NCI-H1694 treated with DMSO at 0.1 percent for 48 hours (cell line): Measurements from ENCODE around the gene DIP2B.
A peak's percentile ranks its signal among the peaks of the same experiment; 100 is the strongest.
"Not testable (repeated sequence)": the region's sequence is repeated elsewhere in the genome, so short reads cannot be mapped to it uniquely, and the experiment has no call there.

Source experiments
- DNase-seq: peaks from one replicate; lab custom pipeline; 2025; lab: John Stamatoyannopoulos, UW

DIP2B gene, protein sequence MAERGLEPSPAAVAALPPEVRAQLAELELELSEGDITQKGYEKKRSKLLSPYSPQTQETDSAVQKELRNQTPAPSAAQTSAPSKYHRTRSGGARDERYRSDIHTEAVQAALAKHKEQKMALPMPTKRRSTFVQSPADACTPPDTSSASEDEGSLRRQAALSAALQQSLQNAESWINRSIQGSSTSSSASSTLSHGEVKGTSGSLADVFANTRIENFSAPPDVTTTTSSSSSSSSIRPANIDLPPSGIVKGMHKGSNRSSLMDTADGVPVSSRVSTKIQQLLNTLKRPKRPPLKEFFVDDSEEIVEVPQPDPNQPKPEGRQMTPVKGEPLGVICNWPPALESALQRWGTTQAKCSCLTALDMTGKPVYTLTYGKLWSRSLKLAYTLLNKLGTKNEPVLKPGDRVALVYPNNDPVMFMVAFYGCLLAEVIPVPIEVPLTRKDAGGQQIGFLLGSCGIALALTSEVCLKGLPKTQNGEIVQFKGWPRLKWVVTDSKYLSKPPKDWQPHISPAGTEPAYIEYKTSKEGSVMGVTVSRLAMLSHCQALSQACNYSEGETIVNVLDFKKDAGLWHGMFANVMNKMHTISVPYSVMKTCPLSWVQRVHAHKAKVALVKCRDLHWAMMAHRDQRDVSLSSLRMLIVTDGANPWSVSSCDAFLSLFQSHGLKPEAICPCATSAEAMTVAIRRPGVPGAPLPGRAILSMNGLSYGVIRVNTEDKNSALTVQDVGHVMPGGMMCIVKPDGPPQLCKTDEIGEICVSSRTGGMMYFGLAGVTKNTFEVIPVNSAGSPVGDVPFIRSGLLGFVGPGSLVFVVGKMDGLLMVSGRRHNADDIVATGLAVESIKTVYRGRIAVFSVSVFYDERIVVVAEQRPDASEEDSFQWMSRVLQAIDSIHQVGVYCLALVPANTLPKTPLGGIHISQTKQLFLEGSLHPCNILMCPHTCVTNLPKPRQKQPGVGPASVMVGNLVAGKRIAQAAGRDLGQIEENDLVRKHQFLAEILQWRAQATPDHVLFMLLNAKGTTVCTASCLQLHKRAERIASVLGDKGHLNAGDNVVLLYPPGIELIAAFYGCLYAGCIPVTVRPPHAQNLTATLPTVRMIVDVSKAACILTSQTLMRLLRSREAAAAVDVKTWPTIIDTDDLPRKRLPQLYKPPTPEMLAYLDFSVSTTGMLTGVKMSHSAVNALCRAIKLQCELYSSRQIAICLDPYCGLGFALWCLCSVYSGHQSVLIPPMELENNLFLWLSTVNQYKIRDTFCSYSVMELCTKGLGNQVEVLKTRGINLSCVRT (N-terminal part only)

GRCh38 chr12:50504798-50505674, at the start of gene DIP2B:
TSS of gene DIP2B (plus strand) at chr12:50504985. CDS start at chr12:50505141, 156 bp downstream.
- DNase-seq: peak; percentile 75

- no peak for DNase-seq
These were observed 46.2 kb upstream of the DIP2B start for GRCh38 chr12:50458606-50459005.

DNA sequence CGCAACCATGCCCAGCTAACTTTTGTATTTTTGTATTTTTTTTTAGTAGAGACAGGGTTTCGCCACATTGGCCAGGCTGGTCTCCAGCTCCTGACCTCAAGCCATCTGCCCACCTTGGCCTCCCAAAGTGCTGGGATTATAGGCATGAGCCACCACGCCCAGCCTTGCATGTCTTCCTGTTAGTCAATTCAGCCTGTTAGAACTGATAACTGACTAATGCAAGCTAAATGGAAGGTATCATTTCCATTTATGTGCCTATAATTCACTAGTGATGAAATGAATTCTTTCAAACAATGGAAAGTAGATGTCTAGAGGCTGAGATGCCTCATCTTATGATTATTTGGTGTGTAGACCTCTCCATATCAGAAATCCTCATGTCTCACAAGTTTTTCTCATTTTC, 37.3 kb upstream of the DIP2B start:
- no peak for DNase-seq

GRCh38 chr12:50477241-50477832, 27.4 kb upstream of the DIP2B start:
- DNase-seq: no peak

GRCh38 chr12:50482571-50482970, 22.2 kb upstream of the DIP2B start:
- DNase-seq: no peak

- DNase-seq: no peak
These were observed 21.3 kb upstream of the DIP2B start for GRCh38 chr12:50483488-50483887.

DNA sequence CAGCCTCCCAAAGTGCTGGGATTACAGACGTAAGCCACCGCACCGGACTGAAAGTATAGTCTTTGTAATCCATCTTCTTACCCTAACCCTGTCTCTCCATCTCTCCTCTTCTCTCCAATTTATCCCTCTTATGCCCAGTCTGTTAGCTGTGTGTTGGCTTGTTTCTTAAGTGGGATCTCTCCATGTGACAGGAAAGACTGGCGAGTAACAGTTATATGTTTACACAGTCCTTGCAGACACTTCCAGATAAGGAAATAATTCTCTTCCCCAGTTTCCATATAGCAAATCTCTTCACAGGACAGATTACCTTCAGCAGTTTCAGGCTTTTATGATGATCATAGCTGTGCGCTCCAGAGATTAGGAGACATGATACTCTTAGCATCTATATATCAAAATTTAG, 16.0 kb upstream of the DIP2B start:
- no peak for DNase-seq

DNA sequence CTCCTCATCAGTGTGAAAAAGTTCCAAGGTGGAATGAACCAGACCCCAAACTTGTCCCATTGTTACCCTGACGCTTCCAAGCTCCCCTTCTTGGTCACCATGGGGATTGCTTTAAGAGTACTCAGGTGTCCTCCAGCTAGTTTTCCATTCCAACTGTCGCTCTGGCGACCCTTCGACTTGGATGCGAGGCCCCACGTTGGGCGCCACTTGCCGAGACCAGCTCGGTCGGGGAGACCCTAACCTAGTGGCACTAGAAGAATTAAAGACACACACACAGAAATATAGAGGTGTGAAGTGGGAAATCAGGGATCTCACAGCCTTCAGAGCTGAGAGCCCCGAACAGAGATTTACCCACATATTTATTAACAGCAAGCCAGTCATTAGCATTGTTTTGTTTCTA, 6.7 kb upstream of the DIP2B start:
- not testable (repeated sequence) for DNase-seq

GRCh38 chr12:50505675-50506530, 1.1 kb downstream of the DIP2B start:
- no peak for DNase-seq

GRCh38 chr12:50506753-50507473, 2.1 kb downstream of the DIP2B start:
- no peak for DNase-seq

GRCh38 chr12:50507474-50507838, 2.7 kb downstream of the DIP2B start:
- no peak for DNase-seq

GRCh38 chr12:50507930-50508329, 3.1 kb downstream of the DIP2B start:
- no peak for DNase-seq

DNA sequence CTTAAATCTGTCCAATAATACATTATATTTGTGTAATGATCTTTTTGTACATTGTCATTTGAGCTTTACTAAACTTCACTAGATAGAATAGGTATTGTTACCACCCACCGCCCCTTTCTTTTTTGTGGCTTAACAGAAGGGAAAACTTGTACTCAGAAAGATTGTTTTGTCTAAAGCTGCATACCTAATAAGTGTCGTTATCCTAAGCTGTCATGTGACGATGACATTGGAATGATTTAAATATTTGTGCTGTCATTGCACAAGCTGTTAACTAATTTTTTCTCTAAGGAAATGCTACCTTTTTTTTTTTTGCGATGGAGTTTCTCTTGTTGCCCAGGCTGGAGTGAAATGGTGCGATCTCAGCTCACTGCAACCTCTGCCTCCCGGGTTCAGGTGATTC, 3.6 kb downstream of the DIP2B start:
- DNase-seq: no peak

- no peak for DNase-seq
These were observed 4.3 kb downstream of the DIP2B start for GRCh38 chr12:50508970-50509663.

- DNase-seq: no peak
These were observed 9.9 kb downstream of the DIP2B start for GRCh38 chr12:50514526-50515276.

DNA sequence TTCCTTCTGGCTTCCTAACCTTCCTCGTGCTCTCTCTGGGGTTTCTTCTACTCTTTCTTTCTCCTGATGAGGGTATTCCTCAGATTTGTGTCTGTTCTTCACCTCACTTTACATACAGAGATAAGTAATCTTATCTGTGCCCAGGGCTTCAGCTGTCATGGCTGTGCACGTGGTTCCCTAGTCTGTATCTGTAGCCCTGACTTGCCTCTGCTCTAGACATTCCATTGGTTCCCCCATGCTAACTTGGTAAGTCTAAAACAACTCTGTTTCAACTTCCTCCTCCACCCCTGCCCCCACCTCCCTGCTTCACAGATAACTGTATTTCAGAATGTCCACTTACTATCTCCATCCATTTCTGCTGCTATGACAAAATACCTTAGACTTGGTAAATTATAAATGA, 10.8 kb downstream of the DIP2B start:
- no peak for DNase-seq

- DNase-seq: no peak
These were observed 12.8 kb downstream of the DIP2B start for GRCh38 chr12:50517421-50518048.
